Measurements from ENCODE around the gene PPP1R2.

PPP1R2 gene

DNA sequence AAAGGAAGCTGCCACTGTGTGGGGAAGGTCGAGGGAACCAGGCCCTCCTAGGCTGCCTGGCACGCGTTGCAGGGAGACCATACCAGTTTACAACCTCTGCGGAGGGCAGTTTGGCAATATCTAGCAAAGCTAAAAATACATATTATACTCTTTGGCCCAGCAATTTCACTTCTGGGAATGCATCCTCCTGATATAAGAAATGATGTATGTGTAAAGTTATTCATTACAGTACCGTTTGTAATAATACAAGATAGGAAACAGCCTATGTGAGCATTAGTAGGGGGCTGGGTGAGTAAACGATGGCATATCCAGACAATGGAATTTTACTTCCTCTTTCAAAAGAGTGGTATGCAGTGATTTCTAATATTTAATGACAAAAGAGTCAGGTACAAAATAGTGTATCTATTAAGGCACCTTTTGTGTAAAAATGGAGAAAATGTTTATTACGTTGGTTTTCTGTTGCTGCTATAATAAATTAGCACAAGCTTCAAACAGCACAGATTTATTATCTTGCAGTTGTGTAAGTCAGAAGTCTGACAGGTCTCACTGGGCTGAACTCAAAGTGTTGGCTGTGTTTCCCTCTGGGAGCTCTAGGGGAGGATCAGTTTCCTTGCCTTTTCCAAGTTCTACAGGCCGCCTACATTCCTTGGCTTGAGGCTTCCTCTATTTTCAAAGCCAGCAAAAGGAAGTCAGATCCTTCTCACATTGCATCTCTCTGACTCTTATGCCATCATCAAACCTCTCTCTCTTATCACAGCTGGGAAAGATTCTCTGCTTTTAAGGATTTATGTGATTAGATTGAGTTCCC is 31.6 kb upstream of the PPP1R2 start:
- H3K9ac ChIP-seq (ENCODE audit: low read depth, low read length, poor library complexity, severe bottlenecking) = no peak overlapping the region
- no peak overlapping the region for H2AFZ ChIP-seq (ENCODE audit: low read length)
- H3F3A ChIP-seq (ENCODE audit: low read depth) = no peaks in the 10 kb centered on the region
- H3K4me2 ChIP-seq (ENCODE audit: low read depth, low read length, poor library complexity, severe bottlenecking) = no peak overlapping the region
- no peaks in the 10 kb centered on the region for H3K9me2 ChIP-seq (replicated peaks; ENCODE audit: low read depth, low read length)
- no peaks in the 10 kb centered on the region for H4K20me1 ChIP-seq (ENCODE audit: insufficient read depth, low read length, poor library complexity, severe bottlenecking)
- no peaks in the 10 kb centered on the region for H3K36me3 ChIP-seq (ENCODE audit: insufficient read depth, low read length)
- TF ChIP-seq EZH2phosphoT487 (IDR thresholded peaks at IDR 0.05; ENCODE audit: borderline replicate concordance) (no peak), CTCF (conservative IDR thresholded peaks at IDR 0.05; ENCODE audit: low read length) (no peak)
- H3K27me3 ChIP-seq (ENCODE audit: insufficient read depth, low read length, poor library complexity, severe bottlenecking) = no peaks in the 10 kb centered on the region
- H3K79me2 ChIP-seq (ENCODE audit: insufficient read depth, low read length) = no peaks in the 10 kb centered on the region
- H3K4me3 ChIP-seq (ENCODE audit: low read length, poor library complexity, severe bottlenecking) = no peak overlapping the region
- no peaks in the 10 kb centered on the region for H3K9me3 ChIP-seq (ENCODE audit: insufficient read depth, low read depth, low read length)
- peaks cover 7% of the 10 kb centered on the region for H3K4me1 ChIP-seq (ENCODE audit: insufficient read depth, low read length, poor library complexity, severe bottlenecking)

DNA sequence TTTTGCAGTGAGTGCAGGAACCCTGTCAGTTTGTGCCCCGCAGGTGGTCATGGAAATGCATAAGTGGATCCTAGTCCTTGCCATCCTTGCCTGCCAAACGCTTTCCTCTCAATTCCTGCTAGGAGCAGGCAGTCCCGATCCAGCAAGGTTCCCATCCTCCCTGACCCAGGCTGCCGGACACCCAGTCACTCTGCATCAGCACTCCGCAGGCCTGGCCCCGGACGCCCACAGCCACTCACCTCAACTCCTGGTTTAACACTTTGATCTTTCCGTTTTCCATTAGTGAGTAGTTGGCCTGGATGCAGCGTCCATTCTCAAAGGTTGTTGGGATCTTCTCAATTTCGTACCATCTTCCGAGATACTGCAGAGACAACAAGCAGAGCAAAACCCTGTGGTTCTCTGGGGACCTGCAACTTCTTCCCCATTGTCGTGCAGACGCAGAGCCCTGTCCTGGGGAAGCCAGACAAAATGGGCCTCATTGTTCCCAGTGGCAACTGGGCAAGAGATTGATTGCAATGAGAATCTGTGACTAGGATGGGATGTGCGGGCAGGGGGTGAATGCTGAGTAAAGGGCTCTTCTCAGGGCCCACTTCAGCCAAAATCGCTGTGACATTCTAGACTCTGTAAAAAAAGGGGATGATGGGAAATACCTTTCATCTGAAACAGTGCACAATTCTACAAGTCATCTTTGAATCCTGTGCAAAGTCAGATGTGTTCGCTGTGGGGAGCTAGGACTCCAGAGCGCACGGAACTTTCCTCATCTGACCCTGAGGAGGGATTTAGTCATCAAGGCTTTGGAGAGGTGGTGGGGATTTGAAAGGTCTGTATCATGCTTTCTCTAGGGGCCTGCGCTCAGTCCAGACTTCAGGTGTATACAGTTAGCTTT is 30.7 kb upstream of the PPP1R2 start:
- no peak overlapping the region for H3K4me2 ChIP-seq (ENCODE audit: low read depth, low read length, poor library complexity, severe bottlenecking)
- no peaks in the 10 kb centered on the region for H3K9me2 ChIP-seq (replicated peaks; ENCODE audit: low read depth, low read length)
- H3K4me3 ChIP-seq (ENCODE audit: low read length, poor library complexity, severe bottlenecking) = no peak overlapping the region
- H3K79me2 ChIP-seq (ENCODE audit: insufficient read depth, low read length) = no peaks in the 10 kb centered on the region
- H3K9ac ChIP-seq (ENCODE audit: low read depth, low read length, poor library complexity, severe bottlenecking) = no peak overlapping the region
- H4K20me1 ChIP-seq (ENCODE audit: insufficient read depth, low read length, poor library complexity, severe bottlenecking) = no peaks in the 10 kb centered on the region
- H3K9me3 ChIP-seq (ENCODE audit: insufficient read depth, low read depth, low read length) = no peaks in the 10 kb centered on the region
- H3K4me1 ChIP-seq (ENCODE audit: insufficient read depth, low read length, poor library complexity, severe bottlenecking) = peaks cover 8% of the 10 kb centered on the region
- H3K36me3 ChIP-seq (ENCODE audit: insufficient read depth, low read length) = no peaks in the 10 kb centered on the region
- no peak overlapping the region for H2AFZ ChIP-seq (ENCODE audit: low read length)
- no peaks in the 10 kb centered on the region for H3K27me3 ChIP-seq (ENCODE audit: insufficient read depth, low read length, poor library complexity, severe bottlenecking)
- H3F3A ChIP-seq (ENCODE audit: low read depth) = no peaks in the 10 kb centered on the region
- TF ChIP-seq EZH2phosphoT487 (IDR thresholded peaks at IDR 0.05; ENCODE audit: borderline replicate concordance) (no peak), CTCF (conservative IDR thresholded peaks at IDR 0.05; ENCODE audit: low read length) (no peak)

DNA sequence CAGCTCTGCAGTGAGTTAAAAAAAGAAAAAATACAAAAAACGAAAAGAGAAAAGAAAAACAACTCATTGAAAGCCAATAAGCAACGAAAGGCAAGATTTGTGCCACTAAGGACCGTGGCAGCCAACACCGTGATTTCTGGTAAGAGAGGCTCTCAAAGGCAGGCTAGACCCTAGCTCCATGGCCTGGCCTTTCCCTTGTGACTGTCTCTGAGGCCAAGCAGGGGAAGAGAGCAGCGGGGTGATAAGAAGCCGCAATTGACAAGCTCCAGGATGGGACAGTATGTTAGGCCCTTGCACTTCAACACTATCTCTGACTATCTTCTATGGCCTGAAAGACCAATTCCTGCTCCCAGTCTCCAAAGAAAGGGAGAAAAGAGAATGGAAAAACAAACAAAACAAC is 28.2 kb upstream of the PPP1R2 start:
- H3K36me3 ChIP-seq (ENCODE audit: insufficient read depth, low read length) = no peaks in the 10 kb centered on the region
- peaks cover 19% of the 10 kb centered on the region for H3K4me1 ChIP-seq (ENCODE audit: insufficient read depth, low read length, poor library complexity, severe bottlenecking)
- no peak overlapping the region for H3K9ac ChIP-seq (ENCODE audit: low read depth, low read length, poor library complexity, severe bottlenecking)
- no peaks in the 10 kb centered on the region for H3K9me2 ChIP-seq (replicated peaks; ENCODE audit: low read depth, low read length)
- no peak overlapping the region for H3K4me2 ChIP-seq (ENCODE audit: low read depth, low read length, poor library complexity, severe bottlenecking)
- TF ChIP-seq EZH2phosphoT487 (IDR thresholded peaks at IDR 0.05; ENCODE audit: borderline replicate concordance) (no peak), CTCF (conservative IDR thresholded peaks at IDR 0.05; ENCODE audit: low read length) (no peak)
- H2AFZ ChIP-seq (ENCODE audit: low read length) = no peak overlapping the region
- H3F3A ChIP-seq (ENCODE audit: low read depth) = no peaks in the 10 kb centered on the region
- H3K9me3 ChIP-seq (ENCODE audit: insufficient read depth, low read depth, low read length) = no peaks in the 10 kb centered on the region
- no peaks in the 10 kb centered on the region for H3K27me3 ChIP-seq (ENCODE audit: insufficient read depth, low read length, poor library complexity, severe bottlenecking)
- H4K20me1 ChIP-seq (ENCODE audit: insufficient read depth, low read length, poor library complexity, severe bottlenecking) = no peaks in the 10 kb centered on the region
- no peak overlapping the region for H3K4me3 ChIP-seq (ENCODE audit: low read length, poor library complexity, severe bottlenecking)
- no peaks in the 10 kb centered on the region for H3K79me2 ChIP-seq (ENCODE audit: insufficient read depth, low read length)

Data from Loucy (cell line).